ENCODE measurements around the gene VAC14. TPM values are rescaled to one million over a fixed set of nuclear protein-coding genes. Genes with fewer than 3 reads are reported as not detected.

VAC14 gene
- total RNA-seq, 2 experiments from 2014 or later, result 23.0 to 23.6 TPM

- no peaks in the 10 kb centered on the region for H3K9me3 Mint-ChIP-seq
- H3K27ac Mint-ChIP-seq, result no peak overlapping the region
- peaks cover 10% of the 10 kb centered on the region for H3K36me3 Mint-ChIP-seq (ENCODE audit: low read depth)
- H3K27me3 Mint-ChIP-seq, result no peaks in the 10 kb centered on the region
- TF ChIP-seq CTCF (IDR thresholded peaks at IDR 0.05), result no peak
- intact Hi-C loops (cut with DNase I, micrococcal nuclease), result no loop called here
- no peak overlapping the region for H3K4me3 Mint-ChIP-seq
- Histone ChIP-seq H3K4me1 (ENCODE audit: insufficient read depth, low read length) (peaks cover 11% of the 10 kb centered on the region), H3K9me3 (ENCODE audit: control insufficient read depth in 1 of 2, insufficient read depth in 1 of 2, low read length in 2 of 2) (peaks cover 0 to 5% of the 10 kb centered on the region in 2 experiments), H3K4me3 (ENCODE audit: low read length) (no peak overlapping the region), H3K27ac (ENCODE audit: low read depth in 1 of 2, low read length in 2 of 2) (no peak overlapping the region), H3K27me3 (ENCODE audit: control insufficient read depth in 1 of 2, insufficient read depth in 2 of 2, low read length in 2 of 2) (no peaks in the 10 kb centered on the region), H3K36me3 (ENCODE audit: insufficient read depth, low read length) (peaks cover 9% of the 10 kb centered on the region)
- DNase-seq, result no peak
- CTCF ChIA-PET, result no interaction called here
- no peak for ATAC-seq (ENCODE audit: poor library complexity)
- peaks cover 15% of the 10 kb centered on the region for H3K4me1 Mint-ChIP-seq (ENCODE audit: low read depth)
- POLR2A ChIA-PET, result no interaction called here
These were observed 99.0 kb downstream of the VAC14 start for GRCh38 chr16:70701998-70702397.

GRCh38 chr16:70701596-70701995 lies 99.4 kb downstream of the VAC14 start:
- Histone ChIP-seq H3K4me1 (ENCODE audit: insufficient read depth, low read length) (peaks cover 15% of the 10 kb centered on the region), H3K9me3 (ENCODE audit: control insufficient read depth in 1 of 2, insufficient read depth in 1 of 2, low read length in 2 of 2) (peaks cover 0 to 5% of the 10 kb centered on the region in 2 experiments), H3K4me3 (ENCODE audit: low read length) (no peak overlapping the region), H3K36me3 (ENCODE audit: insufficient read depth, low read length) (peaks cover 10% of the 10 kb centered on the region), H3K27me3 (ENCODE audit: control insufficient read depth in 1 of 2, insufficient read depth in 2 of 2, low read length in 2 of 2) (no peaks in the 10 kb centered on the region), H3K27ac (ENCODE audit: low read depth in 1 of 2, low read length in 2 of 2) (no peak overlapping the region)
- ChIA-PET CTCF (no interaction called here), POLR2A (no interaction called here)
- DNase-seq, result no peak
- Mint-ChIP-seq H3K4me1 (ENCODE audit: low read depth) (peaks cover 19% of the 10 kb centered on the region), H3K27me3 (no peaks in the 10 kb centered on the region), H3K4me3 (no peak overlapping the region), H3K36me3 (ENCODE audit: low read depth) (peaks cover 13% of the 10 kb centered on the region), H3K9me3 (no peaks in the 10 kb centered on the region), H3K27ac (no peak overlapping the region)
- ATAC-seq (ENCODE audit: poor library complexity), result no peak
- intact Hi-C loops (cut with DNase I, micrococcal nuclease), result no loop called here
- no peak for TF ChIP-seq CTCF (IDR thresholded peaks at IDR 0.05)

- DNase-seq (no peak), ATAC-seq (ENCODE audit: poor library complexity) (no peak)
- Mint-ChIP-seq H3K27ac (no peak overlapping the region), H3K36me3 (ENCODE audit: low read depth) (peaks cover 13% of the 10 kb centered on the region), H3K4me3 (no peak overlapping the region), H3K4me1 (ENCODE audit: low read depth) (peaks cover 25% of the 10 kb centered on the region), H3K27me3 (no peaks in the 10 kb centered on the region), H3K9me3 (no peaks in the 10 kb centered on the region)
- ChIA-PET CTCF (no interaction called here), POLR2A (no interaction called here)
- Histone ChIP-seq H3K27ac (ENCODE audit: low read depth in 1 of 2, low read length in 2 of 2) (no peak overlapping the region), H3K9me3 (ENCODE audit: control insufficient read depth in 1 of 2, insufficient read depth in 1 of 2, low read length in 2 of 2) (peaks cover 0 to 5% of the 10 kb centered on the region in 2 experiments), H3K4me3 (ENCODE audit: low read length) (no peak overlapping the region), H3K27me3 (ENCODE audit: control insufficient read depth in 1 of 2, insufficient read depth in 2 of 2, low read length in 2 of 2) (no peaks in the 10 kb centered on the region), H3K4me1 (ENCODE audit: insufficient read depth, low read length) (peaks cover 17% of the 10 kb centered on the region), H3K36me3 (ENCODE audit: insufficient read depth, low read length) (peaks cover 10% of the 10 kb centered on the region)
- no peak for TF ChIP-seq CTCF (IDR thresholded peaks at IDR 0.05)
- intact Hi-C loops (cut with DNase I, micrococcal nuclease), result no loop called here
These were observed 99.9 kb downstream of the VAC14 start for GRCh38 chr16:70701036-70701435.

Data from CD4-positive, alpha-beta T cell (primary cell).